ENCODE data around the gene KCNC3.

Gene KCNC3

DNA sequence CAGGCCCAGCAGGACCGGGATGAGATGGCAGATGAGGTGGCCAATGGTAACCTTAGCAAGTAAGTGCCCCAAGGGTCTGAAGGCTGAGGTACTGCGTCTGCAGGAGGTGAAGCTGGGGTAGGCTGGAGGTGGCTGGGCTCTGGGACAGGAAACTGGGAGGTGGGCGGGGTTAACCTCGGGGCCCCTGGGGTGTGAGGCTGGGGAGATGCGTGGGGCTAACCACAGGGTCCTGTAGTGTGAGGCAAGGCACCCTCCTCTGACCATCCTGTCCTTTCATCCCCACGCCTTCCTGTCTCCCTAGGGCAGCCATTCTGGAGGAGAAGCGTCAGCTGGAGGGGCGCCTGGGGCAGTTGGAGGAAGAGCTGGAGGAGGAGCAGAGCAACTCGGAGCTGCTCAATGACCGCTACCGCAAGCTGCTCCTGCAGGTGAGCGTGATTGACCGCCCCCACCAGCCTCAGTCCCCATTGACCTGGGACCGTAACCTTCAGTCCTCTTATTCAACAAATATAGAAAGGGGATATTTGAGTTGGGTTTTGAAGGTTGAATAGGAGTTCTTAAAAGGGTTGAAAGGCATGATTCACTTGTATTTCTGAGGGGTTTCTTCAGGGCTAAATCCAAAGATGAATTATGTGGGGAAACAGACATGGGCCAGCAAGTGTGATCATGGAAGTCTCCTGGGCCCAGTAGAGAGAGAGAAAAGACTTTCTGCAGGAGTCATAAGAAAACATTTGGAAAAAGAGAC lies 35.7 kb downstream of the KCNC3 start:
- H3K36me3 ChIP-seq (ENCODE audit: insufficient read depth, low read length): no peaks in the 10 kb centered on the region
- no peak overlapping the region for H3K4me3 ChIP-seq (ENCODE audit: low read depth, low read length, poor library complexity, severe bottlenecking)
- H3K4me2 ChIP-seq (ENCODE audit: low read length): no peak overlapping the region
- no peaks in the 10 kb centered on the region for H4K20me1 ChIP-seq (ENCODE audit: insufficient read depth, low read length)
- H3F3A ChIP-seq (ENCODE audit: insufficient read depth, low read length): no peaks in the 10 kb centered on the region
- no peaks in the 10 kb centered on the region for H3K79me2 ChIP-seq (ENCODE audit: insufficient read depth, low read length)
- H3K9me2 ChIP-seq (ENCODE audit: low read depth, low read length): no peaks in the 10 kb centered on the region
- H2AFZ ChIP-seq (ENCODE audit: low read length): no peak overlapping the region
- H3K9ac ChIP-seq (ENCODE audit: low read length): no peak overlapping the region
- peaks cover 2% of the 10 kb centered on the region; the same call in 1 of the 2 replicates for H3K27me3 ChIP-seq (ENCODE audit: insufficient read depth, low read length)
- H3K9me3 ChIP-seq (ENCODE audit: low read length): no peaks in the 10 kb centered on the region
- H3K4me1 ChIP-seq (ENCODE audit: insufficient read depth, low read length, severe bottlenecking): no peaks in the 10 kb centered on the region
- TF ChIP-seq EZH2 (IDR thresholded peaks at IDR 0.05; ENCODE audit: borderline replicate concordance, low read length): no peak
- TF ChIP-seq, protein P1, sequence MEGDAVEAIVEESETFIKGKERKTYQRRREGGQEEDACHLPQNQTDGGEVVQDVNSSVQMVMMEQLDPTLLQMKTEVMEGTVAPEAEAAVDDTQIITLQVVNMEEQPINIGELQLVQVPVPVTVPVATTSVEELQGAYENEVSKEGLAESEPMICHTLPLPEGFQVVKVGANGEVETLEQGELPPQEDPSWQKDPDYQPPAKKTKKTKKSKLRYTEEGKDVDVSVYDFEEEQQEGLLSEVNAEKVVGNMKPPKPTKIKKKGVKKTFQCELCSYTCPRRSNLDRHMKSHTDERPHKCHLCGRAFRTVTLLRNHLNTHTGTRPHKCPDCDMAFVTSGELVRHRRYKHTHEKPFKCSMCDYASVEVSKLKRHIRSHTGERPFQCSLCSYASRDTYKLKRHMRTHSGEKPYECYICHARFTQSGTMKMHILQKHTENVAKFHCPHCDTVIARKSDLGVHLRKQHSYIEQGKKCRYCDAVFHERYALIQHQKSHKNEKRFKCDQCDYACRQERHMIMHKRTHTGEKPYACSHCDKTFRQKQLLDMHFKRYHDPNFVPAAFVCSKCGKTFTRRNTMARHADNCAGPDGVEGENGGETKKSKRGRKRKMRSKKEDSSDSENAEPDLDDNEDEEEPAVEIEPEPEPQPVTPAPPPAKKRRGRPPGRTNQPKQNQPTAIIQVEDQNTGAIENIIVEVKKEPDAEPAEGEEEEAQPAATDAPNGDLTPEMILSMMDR (IDR thresholded peaks at IDR 0.05; ENCODE audit: low read length): no peak
- no peak overlapping the region for H3K27ac ChIP-seq (ENCODE audit: low read depth, low read length, poor library complexity, severe bottlenecking)

DNA sequence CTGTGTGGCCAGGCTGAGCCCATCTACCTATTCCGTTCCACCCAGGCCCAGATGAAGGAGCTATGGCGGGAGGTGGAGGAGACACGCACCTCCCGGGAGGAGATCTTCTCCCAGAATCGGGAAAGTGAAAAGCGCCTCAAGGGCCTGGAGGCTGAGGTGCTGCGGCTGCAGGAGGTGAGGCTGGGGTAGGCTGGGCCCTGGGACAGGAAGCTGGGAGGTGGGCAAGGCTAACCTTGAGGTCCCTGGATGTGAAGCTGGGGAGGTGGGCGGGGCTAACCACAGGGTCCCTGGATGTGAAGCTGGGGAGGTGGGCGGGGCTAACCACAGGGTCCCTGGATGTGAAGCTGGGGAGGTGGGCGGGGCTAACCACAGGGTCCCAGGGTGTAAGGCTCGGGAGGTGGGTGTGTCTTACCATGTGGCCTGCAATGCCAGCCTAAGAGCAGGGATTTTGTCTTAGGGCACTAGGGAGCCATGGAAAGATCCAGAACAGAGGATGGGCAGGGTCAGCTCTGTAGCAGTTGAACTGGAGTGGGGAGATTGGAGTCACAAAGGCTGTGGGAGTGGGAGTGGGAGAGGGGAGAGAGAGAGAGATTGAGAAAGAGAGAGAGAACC lies 36.9 kb downstream of the KCNC3 start:
- Histone ChIP-seq H3K9me3 (ENCODE audit: low read length) (no peaks in the 10 kb centered on the region), H3F3A (ENCODE audit: insufficient read depth, low read length) (no peaks in the 10 kb centered on the region), H2AFZ (ENCODE audit: low read length) (no peak overlapping the region), H3K9ac (ENCODE audit: low read length) (no peak overlapping the region), H3K4me2 (ENCODE audit: low read length) (no peak overlapping the region), H4K20me1 (ENCODE audit: insufficient read depth, low read length) (no peaks in the 10 kb centered on the region), H3K79me2 (ENCODE audit: insufficient read depth, low read length) (no peaks in the 10 kb centered on the region), H3K27ac (ENCODE audit: low read depth, low read length, poor library complexity, severe bottlenecking) (no peak overlapping the region), H3K36me3 (ENCODE audit: insufficient read depth, low read length) (no peaks in the 10 kb centered on the region), H3K4me3 (ENCODE audit: low read depth, low read length, poor library complexity, severe bottlenecking) (no peak overlapping the region), H3K27me3 (ENCODE audit: insufficient read depth, low read length) (peaks cover 9% of the 10 kb centered on the region; the same call in 1 of the 2 replicates), H3K4me1 (ENCODE audit: insufficient read depth, low read length, severe bottlenecking) (no peaks in the 10 kb centered on the region), H3K9me2 (ENCODE audit: low read depth, low read length) (no peaks in the 10 kb centered on the region)
- TF ChIP-seq, protein P1 (IDR thresholded peaks at IDR 0.05; ENCODE audit: low read length): no peak
- no peak for TF ChIP-seq EZH2 (IDR thresholded peaks at IDR 0.05; ENCODE audit: borderline replicate concordance, low read length)

DNA sequence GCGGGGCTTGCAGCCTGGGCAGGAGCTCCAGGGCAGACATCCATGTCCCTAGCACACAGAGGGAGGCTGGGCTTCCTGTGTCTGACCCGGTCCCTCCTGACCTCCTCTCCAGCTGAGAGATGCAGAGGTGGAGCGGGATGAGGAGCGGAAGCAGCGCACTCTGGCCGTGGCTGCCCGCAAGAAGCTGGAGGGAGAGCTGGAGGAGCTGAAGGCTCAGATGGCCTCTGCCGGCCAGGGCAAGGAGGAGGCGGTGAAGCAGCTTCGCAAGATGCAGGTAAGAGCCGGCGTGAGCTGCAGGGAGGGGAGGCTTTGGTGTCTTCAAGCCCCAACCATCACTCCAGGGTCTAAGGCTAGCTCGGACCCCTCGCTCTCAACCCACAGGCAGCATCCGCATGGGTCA lies 38.4 kb downstream of the KCNC3 start:
- Histone ChIP-seq H3K36me3 (ENCODE audit: insufficient read depth, low read length) (no peaks in the 10 kb centered on the region), H3K4me2 (ENCODE audit: low read length) (no peak overlapping the region), H3K4me3 (ENCODE audit: low read depth, low read length, poor library complexity, severe bottlenecking) (no peak overlapping the region), H3K9ac (ENCODE audit: low read length) (no peak overlapping the region), H3K9me2 (ENCODE audit: low read depth, low read length) (no peaks in the 10 kb centered on the region), H4K20me1 (ENCODE audit: insufficient read depth, low read length) (no peaks in the 10 kb centered on the region), H3F3A (ENCODE audit: insufficient read depth, low read length) (no peaks in the 10 kb centered on the region), H2AFZ (ENCODE audit: low read length) (no peak overlapping the region), H3K9me3 (ENCODE audit: low read length) (peaks cover 6% of the 10 kb centered on the region; the same call in 1 of the 2 replicates), H3K79me2 (ENCODE audit: insufficient read depth, low read length) (no peaks in the 10 kb centered on the region), H3K27ac (ENCODE audit: low read depth, low read length, poor library complexity, severe bottlenecking) (no peak overlapping the region), H3K27me3 (ENCODE audit: insufficient read depth, low read length) (peaks cover 10% of the 10 kb centered on the region; the same call in 1 of the 2 replicates), H3K4me1 (ENCODE audit: insufficient read depth, low read length, severe bottlenecking) (no peaks in the 10 kb centered on the region)
- no peak for TF ChIP-seq EZH2 (IDR thresholded peaks at IDR 0.05; ENCODE audit: borderline replicate concordance, low read length)
- TF ChIP-seq, protein P1 (IDR thresholded peaks at IDR 0.05; ENCODE audit: low read length): no peak
